Fibroblast of skin of back (primary cell): Measurements from ENCODE around the gene ANK3.

ENCODE experiments used
- DNase-seq: peaks from one replicate; pipeline ENCODE4 v3.0.0-alpha.2; 2013

Gene ANK3

GRCh38 chr10:60137292-60137992, 252.2 kb downstream of the ANK3 start:
- peak; percentile 6 for DNase-seq

GRCh38 chr10:60135020-60135419, 254.7 kb downstream of the ANK3 start:
- no peak for DNase-seq

- DNase-seq, result no peak
These were observed 255.1 kb downstream of the ANK3 start for GRCh38 chr10:60134548-60134947.

GRCh38 chr10:60130130-60130579, 259.5 kb downstream of the ANK3 start:
- no peak for DNase-seq

- DNase-seq, result no peak
These were observed 263.8 kb downstream of the ANK3 start for GRCh38 chr10:60125895-60126294.

- no peak for DNase-seq
These were observed 265.1 kb downstream of the ANK3 start for GRCh38 chr10:60124536-60124935.

- no peak for DNase-seq
These were observed 266.0 kb downstream of the ANK3 start for GRCh38 chr10:60123668-60124067.

- DNase-seq, result peak; percentile 85
These were observed 266.5 kb downstream of the ANK3 start for GRCh38 chr10:60123172-60123571.

DNA sequence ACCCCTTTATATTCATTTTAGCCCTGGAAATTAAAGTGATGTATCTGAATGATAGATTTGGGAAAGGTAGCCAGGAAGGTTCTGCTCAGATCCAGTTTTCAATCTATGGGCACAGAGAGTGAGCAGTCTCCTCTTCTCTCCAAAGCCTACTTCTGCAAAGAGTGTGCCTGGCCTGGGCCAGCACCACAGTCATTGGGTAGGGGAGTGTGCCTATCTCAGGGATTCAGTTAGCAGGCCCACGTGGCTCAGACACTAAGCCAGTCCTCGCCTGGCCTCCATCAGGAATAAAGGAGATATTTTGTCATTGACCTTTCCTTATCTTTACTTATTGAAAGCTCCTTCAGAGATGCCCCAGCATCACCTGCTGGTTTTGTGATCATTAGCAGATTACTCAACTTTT, 267.5 kb downstream of the ANK3 start:
- DNase-seq, result no peak

- peak; percentile 76 for DNase-seq
These were observed 274.7 kb downstream of the ANK3 start for GRCh38 chr10:60114765-60115586.

DNA sequence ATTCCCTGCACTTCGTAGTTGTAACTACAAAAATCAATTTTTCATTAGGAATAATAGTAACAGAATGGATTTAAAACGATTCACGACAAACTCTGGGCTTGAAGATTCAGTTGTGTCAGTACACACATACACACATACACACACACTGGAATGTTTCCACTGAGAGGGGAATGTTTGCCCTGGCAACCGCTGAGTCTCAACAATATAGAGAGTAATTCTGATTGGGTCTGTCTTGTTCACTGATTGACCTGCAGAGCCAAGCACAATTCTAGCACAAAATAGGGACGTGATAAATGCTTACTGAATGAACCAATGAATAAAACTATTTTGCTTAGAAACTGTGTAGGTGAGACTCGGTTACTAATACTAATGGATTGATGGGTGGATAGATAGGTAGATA, 278.9 kb downstream of the ANK3 start:
- DNase-seq, result no peak

GRCh38 chr10:60107308-60107976, 282.2 kb downstream of the ANK3 start:
- DNase-seq, result no peak

DNA sequence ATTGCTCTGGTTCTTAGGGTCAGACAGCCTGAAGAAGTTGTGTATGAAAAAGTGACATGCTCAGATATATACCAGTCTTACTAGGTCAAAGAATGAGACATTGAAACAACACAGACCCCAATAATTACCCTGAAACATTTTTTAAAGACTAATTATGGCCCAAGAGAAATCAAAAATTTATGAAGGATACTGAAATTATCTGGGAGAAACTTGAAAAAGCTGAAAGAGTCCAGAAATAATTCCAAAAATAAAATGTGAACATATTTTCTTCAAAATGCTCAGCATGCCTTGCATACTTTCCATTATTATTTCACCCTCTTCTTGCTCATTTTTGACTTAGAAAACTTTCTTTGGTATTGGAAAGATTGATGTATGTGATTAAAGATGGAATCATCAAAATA, 284.4 kb downstream of the ANK3 start:
- peak; percentile 54 for DNase-seq

- no peak for DNase-seq
These were observed 287.9 kb downstream of the ANK3 start for GRCh38 chr10:60101821-60102220.

DNA sequence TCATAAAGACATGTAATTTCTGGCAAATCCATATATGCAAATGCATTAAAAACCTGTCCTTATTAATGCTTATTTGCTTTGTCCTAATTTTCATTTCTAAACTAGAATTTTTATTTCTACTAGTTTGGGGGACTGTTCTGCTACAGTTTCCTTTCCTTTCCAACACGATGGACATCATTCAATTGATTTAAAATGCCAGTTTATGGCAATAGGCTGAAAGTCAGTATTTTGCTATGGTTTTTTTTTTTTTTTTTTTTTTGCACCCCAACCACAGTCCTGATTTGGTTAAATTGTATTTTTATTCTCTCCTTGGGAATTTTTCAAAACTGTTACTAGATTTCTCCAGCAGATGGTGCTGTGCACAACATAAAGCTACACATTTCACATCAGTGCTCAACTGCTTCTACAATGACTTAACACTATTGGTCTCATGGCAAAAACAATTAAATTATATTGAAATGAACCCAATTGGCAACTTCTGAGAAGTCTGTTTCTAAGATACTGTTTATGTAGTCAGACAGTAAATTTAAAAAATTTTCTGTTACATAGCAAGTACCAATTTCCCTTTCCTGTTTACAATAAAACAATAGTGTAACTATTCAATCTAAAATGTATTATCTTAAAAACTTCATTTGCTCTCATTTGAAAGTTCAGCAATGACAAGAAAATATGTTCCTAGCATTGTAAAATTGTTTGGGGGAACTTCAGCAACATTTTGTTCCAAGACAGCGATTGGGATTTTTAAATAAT, 289.5 kb downstream of the ANK3 start:
- peak; percentile 64 for DNase-seq

DNA sequence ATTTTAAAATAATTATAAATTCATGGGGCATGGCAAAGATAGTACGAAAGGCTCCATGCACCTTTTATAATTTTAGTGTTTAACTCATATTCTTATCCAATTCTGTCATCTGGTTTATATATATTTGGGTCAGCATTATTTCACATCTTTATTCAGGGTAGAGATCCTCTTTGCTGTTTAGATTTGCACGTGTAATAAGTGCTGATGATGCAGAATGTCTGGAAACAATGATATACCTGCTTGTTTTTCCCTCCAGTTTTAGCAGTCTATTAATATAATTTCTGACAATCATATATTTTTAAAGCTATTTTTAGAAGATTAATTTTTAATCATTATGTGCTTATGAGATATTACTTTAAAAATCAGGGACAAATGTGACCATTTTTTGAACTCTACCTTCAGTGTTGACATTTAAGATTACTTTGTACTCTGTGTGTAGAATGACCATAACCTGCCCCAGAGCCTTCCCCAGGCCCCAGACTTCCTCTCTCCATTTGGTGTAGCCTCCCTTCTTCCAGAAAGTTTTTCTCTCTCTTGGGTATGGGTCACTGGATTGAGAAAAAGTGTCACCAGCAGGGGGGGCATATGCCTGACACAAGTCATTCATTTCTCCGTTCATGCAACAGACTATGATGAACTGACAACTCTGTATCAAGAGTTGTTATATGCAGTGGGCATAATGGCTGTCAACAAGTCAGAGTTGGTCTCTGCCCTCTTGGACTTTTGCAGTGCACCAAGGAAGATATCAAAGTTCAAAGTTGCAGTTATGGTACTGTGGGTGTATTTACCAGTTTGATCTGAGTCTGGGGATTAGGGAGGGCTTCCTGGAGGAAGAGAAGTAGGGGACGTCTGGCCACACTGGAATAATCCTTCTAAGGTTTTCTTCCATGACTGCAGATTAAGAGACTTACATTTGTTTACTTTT, 290.7 kb downstream of the ANK3 start:
- DNase-seq, result peak; percentile 28

GRCh38 chr10:60096761-60097513, 292.7 kb downstream of the ANK3 start:
- no peak for DNase-seq

DNA sequence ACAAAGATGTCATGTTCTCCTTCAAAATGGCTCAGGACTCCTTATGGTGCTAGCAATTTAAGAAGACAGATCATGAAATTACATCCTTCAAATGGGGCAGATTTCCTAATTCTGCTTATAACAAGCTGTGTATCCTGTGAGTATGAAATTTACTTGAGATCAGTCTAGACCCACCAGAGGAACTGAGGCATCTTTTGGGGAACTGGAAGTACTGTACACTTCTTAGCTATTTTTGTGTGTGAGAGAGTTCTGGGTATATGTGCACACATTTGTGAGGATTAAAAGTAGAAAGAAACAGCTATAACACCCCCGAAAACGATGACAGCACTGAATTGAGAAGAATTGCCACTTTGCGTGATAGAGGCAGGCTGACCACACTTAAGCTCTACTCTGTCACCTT, 296.4 kb downstream of the ANK3 start:
- DNase-seq, result no peak

DNA sequence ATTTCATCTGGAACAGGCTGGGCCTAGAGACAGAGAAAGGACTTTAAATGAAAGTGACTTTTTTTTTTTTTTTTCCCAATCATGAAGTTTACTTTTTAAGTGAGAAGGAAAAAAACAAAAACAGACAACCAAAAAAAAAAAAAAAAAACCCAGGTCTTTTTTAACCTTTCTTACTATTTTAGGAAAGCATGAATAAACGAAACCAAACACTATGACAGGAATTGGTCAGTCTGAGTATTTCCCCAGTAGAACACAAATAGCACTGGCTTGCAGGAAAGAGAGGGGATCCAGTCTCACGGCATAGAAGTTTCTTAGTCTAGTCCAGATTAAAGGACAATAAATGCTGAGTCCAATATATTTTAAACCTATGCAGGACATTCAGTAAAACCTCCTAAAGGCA, 302.8 kb downstream of the ANK3 start:
- no peak for DNase-seq

GRCh38 chr10:60086421-60086820, 303.3 kb downstream of the ANK3 start:
- DNase-seq, result no peak
